Omental fat pad (tissue), 4 donors: ENCODE results near the gene L3MBTL3. TPM values are rescaled to one million over a fixed set of nuclear protein-coding genes. Genes with fewer than 3 reads are reported as not detected.

ENCODE experiments used
- ATAC-seq: fragments of 150-250 bp; one replicate; pipeline ENCODE4 v1.9.1; 2016; ENCODE audit warnings: mild to moderate bottlenecking, moderate library complexity; ENCODE audit not compliant: low FRiP score
- DNase-seq: peaks from one replicate; pipeline ENCODE4 v3.0.0-alpha.2; 2019; ENCODE audit warnings: low spot score
- CTCF ChIP-seq, 3 donors: fragments of 450-650 bp; IDR thresholded peaks; one replicate each; pipeline ENCODE4 v1.5.1; 2016 to 2017; ENCODE audit warnings: antibody characterized with exemption in 3 of 3, mild to moderate bottlenecking in 3 of 3, moderate library complexity in 2 of 3
- total RNA-seq, 4 donors: library from RNA; depleted of rRNA; stranded (reverse); fragments of >200 nt; gene quantifications; one replicate each; pipeline ENCODE4 v1.1.0, GENCODE V29; 2016

L3MBTL3 gene
- total RNA-seq, 4 donors from 2014 or later = 6.9 to 22.2 (median 8.0) TPM

DNA sequence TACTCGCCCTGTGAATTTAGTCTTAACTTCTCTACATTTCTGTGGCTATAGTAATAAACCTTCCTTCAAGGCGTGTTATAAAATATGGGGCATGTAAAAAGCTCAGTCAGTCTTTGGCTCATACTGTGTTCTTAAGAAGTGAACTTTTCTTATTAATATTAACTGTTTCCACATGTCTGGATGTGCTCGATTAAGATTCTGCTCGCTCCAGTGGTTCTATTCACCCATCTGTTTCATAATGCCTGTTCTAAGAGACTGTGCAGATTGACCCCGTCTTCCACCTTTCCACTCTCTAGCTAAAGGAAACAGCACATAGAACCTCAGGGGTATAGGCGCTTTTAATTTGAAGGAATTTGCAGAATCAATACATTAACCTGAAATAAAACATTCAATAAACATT, 99.9 kb downstream of the L3MBTL3 start:
- no peak for TF ChIP-seq CTCF (IDR thresholded peaks at IDR 0.05)
- DNase-seq (no peak), ATAC-seq (no peak)

DNA sequence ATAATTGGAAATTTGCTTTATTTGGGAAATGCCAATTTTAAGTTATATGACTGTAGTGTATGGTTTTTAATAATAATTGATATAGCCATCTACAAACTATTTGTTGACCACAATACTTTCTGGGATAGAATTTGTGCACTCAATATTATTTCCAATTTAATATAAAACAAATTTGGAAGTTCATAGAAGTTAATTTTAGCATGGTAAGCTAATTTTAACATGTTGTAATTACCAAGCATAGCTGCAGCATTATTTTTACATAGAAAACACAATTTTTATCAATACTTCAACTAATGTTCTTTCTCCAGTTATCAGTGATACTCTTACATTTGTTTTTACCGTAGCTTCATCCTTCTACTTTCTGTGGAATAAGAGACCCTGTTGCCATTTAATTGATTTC, 100.8 kb downstream of the L3MBTL3 start:
- TF ChIP-seq CTCF (IDR thresholded peaks at IDR 0.05) = no peak
- DNase-seq (no peak), ATAC-seq (no peak)

GRCh38 chr6:130120731-130121130, 102.3 kb downstream of the L3MBTL3 start:
- ATAC-seq (no peak), DNase-seq (no peak)
- no peak for TF ChIP-seq CTCF (IDR thresholded peaks at IDR 0.05)

- no peak for TF ChIP-seq CTCF (IDR thresholded peaks at IDR 0.05)
- no peak for ATAC-seq
Observed at GRCh38 chr6:130122243-130122642, 103.9 kb downstream of the L3MBTL3 start.

GRCh38 chr6:130127195-130127594, 108.8 kb downstream of the L3MBTL3 start:
- no peak for DNase-seq
- TF ChIP-seq CTCF (IDR thresholded peaks at IDR 0.05) = no peak
- ATAC-seq = no peak

More at GRCh38 chr6:130122243-130122642, 103.9 kb downstream of the L3MBTL3 start:
- no peak for DNase-seq

- DNase-seq (no peak), ATAC-seq (no peak)
- no peak for TF ChIP-seq CTCF (IDR thresholded peaks at IDR 0.05)
Observed at GRCh38 chr6:130128326-130128725, 109.9 kb downstream of the L3MBTL3 start.

GRCh38 chr6:130129762-130130246, 111.4 kb downstream of the L3MBTL3 start:
- no peak for ATAC-seq
- DNase-seq = no peak
- TF ChIP-seq CTCF (IDR thresholded peaks at IDR 0.05) = no peak
